Omental fat pad (tissue), 4 donors: ENCODE results near the gene NFKBIA. TPM values are rescaled to one million over a fixed set of nuclear protein-coding genes. Genes with fewer than 3 reads are reported as not detected.

Source experiments
- ATAC-seq: fragments of 150-250 bp; one replicate; pipeline ENCODE4 v1.9.1; 2016; ENCODE audit warnings: mild to moderate bottlenecking, moderate library complexity; ENCODE audit not compliant: low FRiP score
- DNase-seq: peaks from one replicate; pipeline ENCODE4 v3.0.0-alpha.2; 2019; ENCODE audit warnings: low spot score
- total RNA-seq, 4 donors: library from RNA; depleted of rRNA; stranded (reverse); fragments of >200 nt; gene quantifications; one replicate each; pipeline ENCODE4 v1.1.0, GENCODE V29; 2016
- TF ChIP-seq, protein P1 (sequence below), 3 donors: fragments of 450-650 bp; IDR thresholded peaks; one replicate each; pipeline ENCODE4 v1.5.1; 2016 to 2017; ENCODE audit warnings: antibody characterized with exemption in 3 of 3, mild to moderate bottlenecking in 3 of 3, moderate library complexity in 2 of 3

The NFKBIA gene
- total RNA-seq, 4 donors from 2014 or later = 291 to 1,245 (median 645) TPM

DNA sequence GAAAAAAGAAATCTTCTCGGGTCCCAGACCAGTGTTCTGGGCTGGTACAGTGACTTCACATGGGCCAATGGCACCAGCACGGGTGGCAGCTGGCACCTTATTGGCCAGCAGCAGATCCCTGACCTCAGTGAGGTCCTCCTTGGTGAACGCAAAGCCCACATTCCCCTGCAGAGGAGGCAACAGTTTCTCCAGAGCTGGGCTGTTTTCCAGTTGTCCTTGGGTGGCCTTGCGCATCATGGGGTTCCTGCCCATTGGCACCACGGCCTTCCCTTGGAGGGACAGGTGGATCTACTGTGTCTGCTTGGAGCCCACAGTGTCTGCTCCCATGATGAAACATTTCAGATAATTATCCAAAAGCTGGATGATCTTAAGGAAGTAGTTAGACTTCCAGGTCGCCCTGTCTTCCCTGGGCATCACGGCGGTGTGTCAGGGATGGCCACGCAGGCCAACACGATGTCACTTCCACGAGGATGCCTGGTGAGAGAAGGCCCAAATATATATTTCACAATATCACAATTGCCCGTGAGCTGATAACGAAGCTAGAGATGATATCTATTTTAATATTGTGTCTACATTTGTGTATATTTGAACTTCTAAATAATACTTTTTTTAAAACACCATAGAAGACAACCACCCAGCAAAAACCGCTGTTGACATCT, 15.8 kb downstream of the NFKBIA start:
- DNase-seq = no peak
- ATAC-seq = no peak
- TF ChIP-seq, protein P1, sequence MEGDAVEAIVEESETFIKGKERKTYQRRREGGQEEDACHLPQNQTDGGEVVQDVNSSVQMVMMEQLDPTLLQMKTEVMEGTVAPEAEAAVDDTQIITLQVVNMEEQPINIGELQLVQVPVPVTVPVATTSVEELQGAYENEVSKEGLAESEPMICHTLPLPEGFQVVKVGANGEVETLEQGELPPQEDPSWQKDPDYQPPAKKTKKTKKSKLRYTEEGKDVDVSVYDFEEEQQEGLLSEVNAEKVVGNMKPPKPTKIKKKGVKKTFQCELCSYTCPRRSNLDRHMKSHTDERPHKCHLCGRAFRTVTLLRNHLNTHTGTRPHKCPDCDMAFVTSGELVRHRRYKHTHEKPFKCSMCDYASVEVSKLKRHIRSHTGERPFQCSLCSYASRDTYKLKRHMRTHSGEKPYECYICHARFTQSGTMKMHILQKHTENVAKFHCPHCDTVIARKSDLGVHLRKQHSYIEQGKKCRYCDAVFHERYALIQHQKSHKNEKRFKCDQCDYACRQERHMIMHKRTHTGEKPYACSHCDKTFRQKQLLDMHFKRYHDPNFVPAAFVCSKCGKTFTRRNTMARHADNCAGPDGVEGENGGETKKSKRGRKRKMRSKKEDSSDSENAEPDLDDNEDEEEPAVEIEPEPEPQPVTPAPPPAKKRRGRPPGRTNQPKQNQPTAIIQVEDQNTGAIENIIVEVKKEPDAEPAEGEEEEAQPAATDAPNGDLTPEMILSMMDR (IDR thresholded peaks at IDR 0.05) = no peak

DNA sequence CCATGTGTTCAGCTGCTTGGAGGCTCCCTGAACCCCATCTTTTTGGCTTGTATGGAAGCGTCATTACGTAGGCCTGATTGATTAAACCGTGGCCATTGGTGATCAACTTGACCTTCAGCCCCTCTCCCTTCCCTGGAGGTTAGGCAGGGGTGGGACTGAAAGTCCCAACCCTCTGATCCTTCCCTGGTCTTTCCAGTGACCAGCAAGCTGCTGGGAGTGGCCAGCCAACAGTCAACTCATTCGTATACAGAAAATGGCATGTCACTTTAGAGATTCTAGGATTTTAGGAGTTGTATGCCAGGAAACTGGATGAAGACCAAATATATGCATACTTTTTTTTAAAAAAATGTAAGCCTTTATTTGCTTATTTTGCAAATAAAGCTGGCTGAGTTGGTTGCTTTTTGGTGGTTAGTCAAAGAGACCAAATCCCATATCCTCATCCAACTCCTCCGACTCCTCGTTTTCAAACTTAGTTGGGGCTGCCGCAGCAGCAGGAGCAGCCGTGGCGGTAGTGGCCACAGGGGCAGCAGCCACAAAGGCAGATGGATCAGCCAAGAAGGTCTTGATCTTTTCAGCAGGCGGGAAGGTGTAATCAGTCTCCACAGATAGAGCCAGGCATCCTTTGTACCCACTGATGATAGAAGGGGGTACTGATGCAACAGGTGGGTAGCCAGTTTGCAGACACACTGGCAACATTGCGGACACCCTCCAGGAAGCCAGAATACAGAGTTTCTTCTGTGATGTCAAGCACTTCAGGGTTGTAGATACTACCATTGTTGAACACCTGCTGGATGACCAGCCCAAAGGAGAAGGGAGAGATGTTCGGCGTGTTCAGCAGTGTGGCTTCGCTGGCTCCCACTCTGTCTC, 16.6 kb downstream of the NFKBIA start:
- DNase-seq = no peak
- no peak for ATAC-seq
- TF ChIP-seq, protein P1 (IDR thresholded peaks at IDR 0.05) = no peak

DNA sequence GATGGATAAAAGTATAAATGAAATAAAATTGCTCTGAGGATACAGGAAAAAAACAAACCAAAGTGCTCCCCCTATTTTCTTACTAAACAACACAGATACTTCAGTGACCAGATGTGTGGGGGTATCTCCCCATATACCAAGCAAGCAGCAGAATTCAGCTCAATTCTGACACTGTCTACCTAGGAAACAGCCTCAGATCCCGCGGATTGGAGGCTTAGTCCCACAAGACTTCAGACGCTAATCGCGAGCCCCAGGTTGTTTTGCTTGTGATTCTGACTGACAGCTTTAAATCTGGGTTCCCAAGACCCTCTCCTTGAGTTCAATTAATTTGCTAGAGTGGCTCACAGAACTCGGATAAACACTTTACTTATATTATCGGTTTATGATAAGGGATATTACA, 17.3 kb downstream of the NFKBIA start:
- TF ChIP-seq, protein P1 (IDR thresholded peaks at IDR 0.05) = no peak
- no peak for DNase-seq
- ATAC-seq = no peak

DNA sequence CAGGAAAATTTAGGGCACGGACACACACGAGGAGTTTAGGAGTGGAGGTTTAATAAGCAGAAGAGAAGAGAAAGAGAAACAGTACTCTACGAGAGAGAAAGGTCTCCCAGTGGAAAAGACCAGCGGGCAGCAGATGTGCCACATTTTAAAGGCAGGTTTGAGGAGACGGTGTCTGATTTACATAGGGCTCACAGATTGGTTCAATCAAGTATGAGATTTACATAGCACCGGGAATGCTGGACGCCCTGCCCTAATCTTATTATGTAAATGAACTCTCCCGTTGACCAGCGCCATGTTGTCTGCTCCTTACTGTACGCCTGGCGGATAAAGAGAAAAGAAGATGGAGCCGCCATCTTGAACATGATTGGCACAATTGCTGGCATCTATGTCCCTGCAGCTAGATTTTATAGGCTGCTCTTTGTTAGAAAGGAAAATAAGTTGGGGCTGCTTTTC, 17.9 kb downstream of the NFKBIA start:
- ATAC-seq (no peak), DNase-seq (no peak)
- TF ChIP-seq, protein P1 (IDR thresholded peaks at IDR 0.05) = no peak

DNA sequence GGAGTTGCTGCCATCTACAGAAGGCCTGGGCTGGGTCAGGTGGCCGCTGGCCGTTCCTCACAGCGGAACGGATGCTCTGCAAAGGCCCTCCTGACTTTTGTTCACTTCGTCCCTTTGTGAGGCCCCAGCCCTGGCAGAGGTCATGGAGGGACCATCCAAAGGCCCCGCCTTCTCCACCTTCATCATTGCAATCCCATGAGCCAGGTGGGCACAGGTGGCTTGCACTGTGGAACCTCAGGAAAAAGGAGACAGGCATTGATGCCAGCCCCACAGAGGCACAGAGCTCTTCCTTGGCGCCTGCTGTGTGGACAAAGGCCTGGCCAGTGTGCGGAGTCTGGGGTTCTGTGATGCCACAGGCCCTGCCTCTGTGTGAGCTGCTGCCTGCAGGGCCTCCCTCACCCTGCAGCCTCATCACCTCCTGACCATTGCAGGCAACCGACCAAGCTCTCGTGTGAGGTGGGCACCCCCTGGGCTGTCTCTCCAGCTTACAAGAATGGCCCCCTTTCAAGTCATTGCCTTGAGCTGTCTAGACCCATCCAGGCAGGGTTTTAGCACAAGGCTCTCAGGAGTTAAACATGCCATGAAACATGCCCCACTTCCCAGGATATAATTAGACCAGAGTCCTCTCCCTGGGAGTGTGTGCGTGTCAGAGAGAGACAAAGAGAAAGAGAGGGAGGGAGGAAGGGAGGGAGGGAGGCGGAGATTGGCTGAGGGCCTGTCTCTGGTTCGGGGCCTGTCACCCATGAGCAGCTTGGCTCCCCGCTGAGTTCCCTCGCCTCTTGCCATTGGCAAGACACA, 19.3 kb downstream of the NFKBIA start:
- ATAC-seq (peak; percentile 57), DNase-seq (no peak)
- TF ChIP-seq, protein P1 (IDR thresholded peaks at IDR 0.05) = no peak

DNA sequence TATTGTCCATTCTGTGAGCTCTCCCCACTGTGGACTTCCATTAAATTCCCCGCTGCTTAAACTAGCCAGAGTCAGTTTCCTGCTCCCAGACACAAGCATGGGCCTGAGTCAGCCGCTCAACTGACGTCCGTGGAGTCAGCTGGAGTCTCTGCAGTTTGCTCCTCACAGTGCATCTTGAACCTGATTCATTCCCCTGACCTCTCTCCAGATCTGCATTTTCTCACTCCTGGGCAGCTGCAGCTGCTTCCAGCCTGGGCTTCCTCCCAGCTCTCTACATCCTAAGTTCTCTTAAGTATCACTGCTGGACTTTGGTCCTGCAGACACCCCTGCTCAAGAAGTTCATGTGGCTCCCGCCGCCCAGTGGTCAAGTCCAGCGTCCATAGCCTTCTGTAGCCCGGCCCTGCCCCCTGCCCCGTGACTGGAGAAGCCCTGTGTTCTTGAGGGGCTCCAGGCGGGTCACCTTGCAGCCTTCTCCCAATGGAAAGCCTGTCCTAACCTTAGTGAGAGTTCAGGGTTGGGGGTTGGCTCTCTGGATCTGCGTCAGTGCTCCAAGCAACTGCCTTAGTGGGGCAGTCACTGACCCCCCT, 20.0 kb downstream of the NFKBIA start:
- TF ChIP-seq, protein P1 (IDR thresholded peaks at IDR 0.05) = no peak
- no peak for DNase-seq

More for the DNA sequence above, 20.0 kb downstream of the NFKBIA start:
- peak; percentile 55 for ATAC-seq
